GM08714 (cell line): ENCODE results near the gene SMIM1.

ENCODE experiments used
- H3K4me3 ChIP-seq: fragments of 200-500 bp; sonication (Bioruptor generic); 2 replicates; pipeline ENCODE4 v1.5.1; 2014; ENCODE audit warnings: mild to moderate bottlenecking, low read length, inconsistent platforms
- ZNF274 ChIP-seq: IDR thresholded peaks from 2 replicates; pipeline ENCODE4 v1.6.1; 2012; ENCODE audit warnings: mild to moderate bottlenecking, low read depth, low read length

SMIM1 gene

GRCh38 chr1:3774946-3775489 is 2.5 kb downstream of the SMIM1 start:
- TF ChIP-seq ZNF274 = no peak
- H3K4me3 ChIP-seq = no peak overlapping the region

- no peak for TF ChIP-seq ZNF274
- H3K4me3 ChIP-seq = no peak overlapping the region
These were observed 3.1 kb downstream of the SMIM1 start for GRCh38 chr1:3775490-3776230.

- H3K4me3 ChIP-seq = no peak overlapping the region
These were observed 3.8 kb downstream of the SMIM1 start for GRCh38 chr1:3776231-3776961.

GRCh38 chr1:3777078-3777547 is 4.6 kb downstream of the SMIM1 start:
- TF ChIP-seq ZNF274 = no peak
- no peak overlapping the region for H3K4me3 ChIP-seq

More at GRCh38 chr1:3776231-3776961, 3.8 kb downstream of the SMIM1 start:
- TF ChIP-seq ZNF274 = no peak

- TF ChIP-seq ZNF274 = no peak
- no peak overlapping the region for H3K4me3 ChIP-seq
These were observed 5.4 kb downstream of the SMIM1 start for GRCh38 chr1:3777647-3778589.

- TF ChIP-seq ZNF274 = no peak
- no peak overlapping the region for H3K4me3 ChIP-seq
These were observed 6.2 kb downstream of the SMIM1 start for GRCh38 chr1:3778590-3779264.

- TF ChIP-seq ZNF274 = no peak
- no peak overlapping the region for H3K4me3 ChIP-seq
These were observed 6.8 kb downstream of the SMIM1 start for GRCh38 chr1:3779265-3779911.

- H3K4me3 ChIP-seq = no peak overlapping the region
- no peak for TF ChIP-seq ZNF274
These were observed 7.4 kb downstream of the SMIM1 start for GRCh38 chr1:3779912-3780416.

- no peak for TF ChIP-seq ZNF274
- H3K4me3 ChIP-seq = no peak overlapping the region
These were observed 8.4 kb downstream of the SMIM1 start for GRCh38 chr1:3780901-3781300.

GRCh38 chr1:3783651-3784474 is 11.3 kb downstream of the SMIM1 start:
- no peak overlapping the region for H3K4me3 ChIP-seq
- no peak for TF ChIP-seq ZNF274

GRCh38 chr1:3785045-3785444 is 12.5 kb downstream of the SMIM1 start:
- TF ChIP-seq ZNF274 = no peak
- H3K4me3 ChIP-seq = no peak overlapping the region
